HG03066 (cell line): ENCODE results near the gene BMS1.
"Not testable (repeated sequence)": the region's sequence is repeated elsewhere in the genome, so short reads cannot be mapped to it uniquely, and the experiment has no call there.

Experiments
- ATAC-seq: cut with Tn5 transposase; IDR thresholded peaks from one replicate; pipeline ENCODE4 v1.9.1; 2021; ENCODE audit warnings: low read depth; ENCODE audit not compliant: unreplicated experiment

BMS1 gene

DNA sequence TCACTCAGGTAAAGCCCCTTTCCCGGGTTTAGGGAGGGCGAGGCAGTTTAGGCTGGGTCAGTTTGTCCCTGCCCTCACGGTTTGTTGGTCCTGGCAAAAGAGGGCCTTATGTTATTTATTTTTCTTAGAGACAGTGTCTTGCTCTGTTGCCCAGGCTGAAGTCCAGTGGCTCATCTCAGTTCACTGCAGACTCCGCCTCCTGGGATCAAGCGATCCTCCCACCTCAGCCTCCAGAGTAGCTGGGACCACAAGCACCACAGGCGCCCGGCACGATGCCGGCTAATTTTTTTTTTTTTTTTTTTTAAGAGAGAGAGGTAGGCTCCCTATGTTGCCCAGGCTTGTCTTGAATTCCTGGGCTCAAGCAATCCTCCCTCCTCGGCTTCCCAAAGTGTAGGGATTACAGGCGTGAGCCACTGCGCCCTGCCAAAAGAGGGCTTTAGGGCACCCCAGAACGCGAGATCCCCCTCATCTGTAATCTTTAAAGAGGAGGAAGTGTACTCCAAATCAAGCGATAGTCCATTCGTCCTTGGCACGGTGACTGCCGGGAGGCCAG is 626 bp upstream of the BMS1 start:
- peak; percentile 7 for ATAC-seq

DNA sequence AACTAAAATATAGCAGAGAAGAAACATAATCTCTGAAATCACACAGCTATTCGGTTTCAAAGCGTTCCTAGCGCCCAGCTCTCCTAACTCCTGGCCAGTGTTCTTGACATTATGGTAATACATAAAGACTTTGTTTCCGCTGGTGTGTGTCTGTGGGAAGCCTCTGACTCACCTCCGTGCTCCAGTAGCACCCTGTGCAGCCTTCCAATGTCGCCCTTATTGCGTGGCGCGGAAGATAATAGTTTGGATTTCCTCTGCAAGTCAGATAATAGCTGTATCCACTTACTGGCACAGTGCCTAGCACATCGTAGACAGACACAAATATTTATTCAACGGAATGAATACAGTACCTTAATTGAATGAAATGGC is 570 bp downstream of the BMS1 start:
- ATAC-seq: no peak

DNA sequence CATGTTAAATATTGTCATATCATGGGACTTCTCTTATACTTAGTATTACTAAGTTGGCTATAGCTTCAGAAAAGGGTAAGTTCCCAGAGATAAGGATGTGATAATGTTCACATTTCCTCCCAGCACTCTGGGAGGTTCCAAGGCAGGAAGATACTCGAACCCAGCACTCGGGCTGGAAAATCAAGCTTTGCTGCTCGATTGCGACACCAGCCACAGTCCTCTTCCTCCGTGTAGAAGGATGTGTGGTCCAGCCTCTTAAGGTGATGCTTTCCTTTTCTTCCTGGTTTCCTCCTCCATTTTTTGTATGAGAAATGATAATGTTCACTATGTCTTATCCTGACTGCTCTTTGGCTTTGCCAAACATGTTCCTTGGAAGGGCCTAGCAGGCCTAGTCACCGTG is 3.2 kb downstream of the BMS1 start:
- no peak for ATAC-seq

DNA sequence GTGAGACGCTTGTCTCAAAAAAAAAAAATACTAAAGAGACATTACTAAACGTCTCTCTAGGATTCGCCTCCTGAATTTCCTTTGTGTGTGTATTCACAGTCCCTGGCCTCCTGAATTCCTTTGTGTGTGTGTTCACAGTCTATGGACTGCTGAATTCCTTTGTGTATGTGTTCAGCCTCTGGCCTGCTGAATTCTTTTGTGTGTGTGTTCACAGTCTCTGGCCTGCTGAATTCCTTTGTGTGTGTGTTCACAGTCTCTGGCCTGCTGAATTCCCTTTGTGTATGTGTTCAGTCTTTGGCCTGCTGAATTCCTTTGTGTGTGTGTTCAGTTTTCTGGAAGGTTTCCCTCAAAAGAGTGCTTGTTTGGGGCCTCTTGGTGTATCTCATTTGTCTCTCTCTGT is 8.2 kb downstream of the BMS1 start:
- no peak for ATAC-seq

DNA sequence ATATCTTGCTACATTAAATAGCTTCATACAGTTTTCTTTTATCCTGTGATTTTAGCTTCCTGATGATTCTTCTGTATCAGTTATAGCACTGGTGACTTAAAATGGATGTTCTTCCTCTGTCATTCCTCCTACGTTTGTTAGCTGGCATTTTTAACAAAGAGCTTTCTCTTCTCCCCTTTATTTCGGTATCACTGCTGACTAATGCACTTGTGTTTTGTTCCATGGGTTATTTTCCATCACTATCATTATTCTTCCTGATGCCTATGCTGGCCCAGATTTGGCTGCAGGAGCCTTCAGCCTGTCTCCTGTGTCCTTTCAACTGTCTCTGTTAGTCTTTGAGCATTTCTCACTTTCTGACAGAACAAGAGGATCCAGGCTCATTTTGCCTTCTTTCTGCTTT is 13.1 kb downstream of the BMS1 start:
- no peak for ATAC-seq

DNA sequence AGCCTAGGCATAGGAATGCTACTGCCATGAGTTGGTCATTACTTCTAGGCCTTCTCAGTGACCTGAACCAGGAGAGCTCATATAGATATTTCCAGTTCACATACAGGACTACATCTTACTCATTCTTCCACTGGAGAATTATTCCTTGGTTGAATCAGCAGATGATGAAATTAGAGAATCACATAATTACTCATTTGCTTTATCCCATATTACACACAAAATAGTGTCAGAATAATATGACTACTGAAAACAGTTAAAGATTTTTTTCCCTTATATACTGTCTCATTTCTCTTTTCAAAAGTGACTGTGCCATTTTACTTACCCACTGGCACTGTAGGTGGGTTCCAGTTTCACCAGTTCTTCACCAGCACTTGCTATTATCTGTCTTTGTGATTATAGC is 18.5 kb downstream of the BMS1 start:
- no peak for ATAC-seq

DNA sequence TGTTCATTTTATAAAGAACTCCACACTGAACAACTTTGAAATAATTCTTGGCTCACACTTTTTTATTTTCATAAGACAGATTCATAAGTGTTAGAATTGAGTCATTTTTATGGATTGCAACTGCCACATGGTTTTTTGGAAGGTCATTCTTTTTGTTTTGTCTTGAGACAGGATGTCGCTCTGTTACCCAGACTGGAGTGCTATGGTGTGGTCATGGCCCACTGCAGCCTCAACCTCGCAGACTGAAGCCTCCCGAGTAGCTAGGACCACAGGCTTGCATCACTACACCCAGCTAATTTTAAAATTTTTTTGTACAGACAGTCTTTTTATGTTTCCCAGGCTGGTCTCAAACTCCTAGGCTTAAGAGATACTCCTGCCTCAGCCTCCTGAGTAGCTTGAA is 20.3 kb downstream of the BMS1 start:
- no peak for ATAC-seq

DNA sequence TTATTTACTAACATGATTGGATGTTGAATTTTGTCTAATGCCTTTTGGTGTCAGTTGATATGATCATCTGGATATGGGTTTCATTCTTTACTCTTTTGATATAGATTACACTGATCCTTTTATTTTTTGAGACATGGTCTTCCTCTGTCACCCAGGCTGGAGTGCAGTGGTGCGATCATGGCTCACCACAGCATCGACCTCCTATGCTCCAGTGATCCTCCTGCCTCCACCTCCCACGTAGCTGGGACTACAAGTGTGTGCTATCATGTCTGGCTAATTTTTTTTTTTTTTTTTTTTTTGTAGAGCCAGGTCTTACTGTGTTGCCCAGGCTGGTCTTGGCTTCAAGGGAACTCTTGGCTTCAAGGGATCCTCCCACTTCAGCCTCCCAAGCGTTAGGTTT is 27.1 kb downstream of the BMS1 start:
- ATAC-seq: no peak

DNA sequence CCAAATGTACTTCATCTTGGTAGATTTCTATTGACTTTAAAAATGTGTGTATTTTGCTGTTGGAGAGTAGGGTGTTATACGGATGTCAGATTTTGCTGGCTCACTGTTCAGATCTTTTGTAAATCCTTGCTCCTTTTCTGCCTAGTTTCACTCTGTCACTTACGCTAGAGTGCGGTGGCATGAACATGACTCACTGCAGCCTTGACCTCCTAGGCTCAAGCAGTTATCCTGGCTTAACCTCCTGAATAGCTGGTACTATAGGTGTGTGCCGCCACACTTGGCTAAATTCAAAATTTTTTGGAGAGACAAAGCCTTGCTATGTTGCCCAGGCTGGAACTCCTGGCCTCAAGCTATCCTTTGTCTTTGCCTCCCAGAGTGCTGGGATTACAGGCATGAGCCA is 29.4 kb downstream of the BMS1 start:
- no peak for ATAC-seq

DNA sequence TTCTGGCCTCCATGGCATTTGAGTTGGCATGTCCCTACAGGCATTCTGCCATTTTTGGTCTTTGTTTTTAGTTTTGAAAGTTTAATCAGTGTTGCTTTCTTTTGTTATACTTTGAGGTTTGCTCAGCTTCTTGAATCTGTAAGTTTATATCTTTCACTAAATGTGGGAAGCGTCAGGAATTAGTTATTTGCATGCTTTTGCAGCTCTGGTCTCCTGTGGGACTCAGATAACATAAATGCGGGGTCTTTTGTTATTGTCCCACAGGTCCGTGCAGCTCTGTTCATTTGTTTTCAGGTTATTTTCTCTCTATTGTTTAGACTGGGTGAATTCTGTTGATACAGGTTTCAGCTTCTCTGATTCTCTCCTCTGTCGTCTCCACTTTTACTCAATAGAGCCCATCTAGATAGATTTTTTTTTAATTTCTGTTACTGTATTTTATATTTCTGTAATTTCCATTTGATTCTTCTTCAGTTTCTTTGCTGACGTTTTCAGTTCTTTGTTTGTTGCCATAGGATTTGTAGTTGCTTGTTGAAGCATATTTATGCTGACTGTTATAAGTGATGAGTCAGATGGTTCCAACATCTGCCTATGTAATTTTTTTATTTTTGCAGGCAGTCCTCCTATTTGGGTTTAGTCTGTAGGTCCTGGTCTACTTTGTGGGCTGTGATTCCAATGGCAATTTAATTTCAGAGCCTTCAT is 31.5 kb downstream of the BMS1 start:
- not testable (repeated sequence) for ATAC-seq

DNA sequence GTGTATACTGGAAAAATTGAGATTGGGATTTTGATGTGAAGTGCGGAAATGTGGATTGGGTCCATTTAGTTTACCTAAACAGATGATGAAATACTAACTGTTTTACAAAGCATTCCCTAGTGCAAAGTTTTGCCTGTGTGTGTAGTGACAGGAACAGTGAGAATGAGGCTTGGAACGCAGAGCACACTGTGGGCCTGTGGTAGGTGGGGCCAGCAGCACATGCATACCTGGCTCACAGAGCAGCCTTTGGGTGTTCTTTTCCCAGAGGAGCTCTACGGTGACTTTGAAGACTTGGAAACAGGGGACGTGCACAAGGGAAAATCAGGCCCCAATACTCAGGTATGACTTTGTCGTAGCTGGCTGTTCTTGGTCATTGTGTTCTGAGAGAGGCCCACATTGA is 33.7 kb downstream of the BMS1 start:
- not testable (repeated sequence) for ATAC-seq

DNA sequence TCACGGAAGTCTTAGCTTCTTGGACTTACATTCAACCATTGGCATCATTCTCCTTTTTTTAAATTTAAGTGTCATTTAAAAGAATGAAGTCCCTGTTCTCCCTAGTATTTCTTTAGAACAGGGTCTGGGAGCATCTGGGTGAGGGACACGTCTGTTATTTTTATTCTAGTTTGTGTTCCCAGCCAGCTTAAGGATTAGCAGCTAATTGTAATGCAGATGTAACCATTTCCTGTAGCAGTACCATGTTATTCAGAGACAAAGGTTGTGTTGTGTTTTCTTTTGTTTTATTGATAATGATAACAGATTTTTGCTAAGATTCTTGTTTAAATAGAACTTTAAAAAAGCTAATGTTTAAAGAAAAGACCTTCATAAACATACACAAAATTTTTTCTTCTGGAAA is 34.3 kb downstream of the BMS1 start:
- no peak for ATAC-seq

DNA sequence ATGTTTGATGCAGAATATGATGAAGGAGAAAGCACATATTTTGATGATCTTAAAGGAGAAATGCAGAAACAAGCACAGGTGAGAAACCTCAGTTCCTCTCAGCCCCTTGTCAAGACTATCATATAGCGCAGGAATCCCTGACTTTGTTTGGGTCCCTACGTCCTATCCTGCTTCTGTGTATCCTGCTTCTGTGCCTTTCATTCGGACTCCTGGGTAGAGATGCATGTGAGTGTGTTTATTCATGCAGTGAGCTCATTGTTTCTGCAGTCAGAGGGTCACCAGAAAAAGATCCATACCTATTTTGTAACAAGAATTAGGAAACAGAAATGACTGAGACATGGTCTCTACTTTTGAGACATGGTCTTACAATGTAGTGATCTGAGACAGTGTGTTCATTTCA is 34.8 kb downstream of the BMS1 start:
- ATAC-seq: not testable (repeated sequence)

DNA sequence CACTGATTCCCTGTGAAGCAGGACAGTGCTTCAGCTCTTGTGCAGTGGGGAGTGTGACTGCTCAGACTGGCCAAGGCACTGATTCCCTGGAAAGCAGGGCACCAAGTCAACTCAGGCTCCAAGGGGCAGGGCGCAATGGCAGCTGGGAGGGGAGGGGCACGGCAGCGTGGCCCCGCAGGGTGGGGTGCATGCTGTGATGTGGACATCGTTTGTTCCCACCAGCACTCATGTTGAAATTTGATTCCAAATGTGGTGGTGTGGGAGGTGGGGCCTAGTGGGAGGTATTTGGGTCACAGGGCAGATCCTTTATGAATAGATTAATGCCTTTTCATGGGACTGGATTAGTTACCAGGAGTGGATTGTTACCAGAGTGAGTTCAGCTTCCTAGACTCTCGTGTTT is 44.2 kb downstream of the BMS1 start:
- ATAC-seq: not testable (repeated sequence)

DNA sequence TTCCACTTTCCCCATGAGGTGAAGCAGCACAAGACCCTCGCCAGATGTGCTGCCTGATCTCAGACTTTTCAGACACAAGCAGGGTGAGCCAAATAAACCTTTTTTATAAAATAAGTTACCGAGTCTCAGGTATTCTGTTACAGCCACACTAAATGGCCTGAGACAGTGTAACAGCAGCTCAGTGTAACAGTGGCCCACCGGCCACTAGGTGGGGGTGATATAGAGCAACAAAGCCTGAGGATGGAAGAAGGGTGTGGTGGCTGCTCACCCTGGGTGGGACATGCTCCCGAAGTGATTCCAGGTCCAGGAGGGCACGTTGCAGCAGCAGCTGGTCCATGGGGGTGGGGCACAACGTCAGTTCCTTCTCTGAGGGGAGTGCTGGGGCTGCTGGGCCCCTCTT is 44.6 kb downstream of the BMS1 start:
- no peak for ATAC-seq

DNA sequence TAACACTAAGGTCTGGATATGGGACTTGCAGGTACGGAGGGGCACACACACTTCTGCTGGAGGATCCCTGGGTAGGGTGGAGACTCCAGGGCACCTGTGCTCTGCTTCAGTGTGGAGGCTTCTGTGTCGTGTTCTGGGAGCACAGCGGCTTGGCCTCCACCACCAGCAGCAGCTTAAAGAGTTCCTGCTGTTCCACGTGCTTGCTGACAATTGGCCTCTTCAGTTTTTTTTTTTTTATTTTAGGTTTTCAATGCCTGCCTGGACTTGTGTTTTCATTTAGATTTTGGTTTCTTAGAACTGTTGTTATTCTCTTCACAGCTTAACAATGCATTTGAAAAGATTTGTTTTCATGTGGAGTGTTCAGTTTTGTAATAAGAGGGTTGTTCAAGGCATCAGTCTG is 45.8 kb downstream of the BMS1 start:
- ATAC-seq: not testable (repeated sequence)

DNA sequence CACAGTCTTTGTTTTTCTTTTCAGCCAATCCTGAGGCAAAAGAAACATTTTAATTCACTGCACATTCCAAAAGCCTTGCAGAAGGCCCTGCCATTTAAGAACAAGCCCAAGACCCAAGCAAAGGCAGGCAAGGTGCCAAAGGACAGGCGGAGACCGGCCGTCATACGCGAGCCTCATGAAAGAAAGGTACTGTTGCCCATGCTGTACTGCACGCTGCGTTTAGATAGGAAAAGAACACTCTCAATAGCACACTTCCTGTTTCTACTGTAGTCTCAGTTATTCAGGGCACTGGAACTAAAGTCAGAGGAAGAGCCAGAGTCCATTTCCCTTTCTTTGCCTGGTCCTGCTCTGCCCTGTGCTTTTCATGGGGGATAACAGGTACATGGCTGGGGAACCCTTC is 47.6 kb downstream of the BMS1 start:
- ATAC-seq: no peak

DNA sequence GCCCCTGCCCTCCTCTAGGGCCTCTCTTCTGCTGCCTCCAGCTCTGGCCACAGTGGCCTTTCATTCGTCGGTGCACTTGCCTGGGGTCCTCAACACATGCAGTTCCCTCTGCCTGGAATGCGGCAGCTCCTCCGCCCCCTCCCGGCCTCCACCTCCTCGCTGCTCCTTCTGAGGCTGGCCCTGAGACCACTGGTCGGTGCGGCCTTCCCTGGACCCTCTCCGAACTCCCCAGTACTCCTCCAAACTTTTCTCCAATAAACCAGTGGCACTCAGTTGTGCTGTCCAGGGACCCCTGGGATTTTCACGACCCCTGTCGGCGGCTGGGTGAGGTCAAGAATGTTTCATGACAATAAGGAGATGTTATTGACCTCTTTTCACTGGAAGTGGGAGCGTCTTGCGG is 53.5 kb downstream of the BMS1 start:
- ATAC-seq: no peak

DNA sequence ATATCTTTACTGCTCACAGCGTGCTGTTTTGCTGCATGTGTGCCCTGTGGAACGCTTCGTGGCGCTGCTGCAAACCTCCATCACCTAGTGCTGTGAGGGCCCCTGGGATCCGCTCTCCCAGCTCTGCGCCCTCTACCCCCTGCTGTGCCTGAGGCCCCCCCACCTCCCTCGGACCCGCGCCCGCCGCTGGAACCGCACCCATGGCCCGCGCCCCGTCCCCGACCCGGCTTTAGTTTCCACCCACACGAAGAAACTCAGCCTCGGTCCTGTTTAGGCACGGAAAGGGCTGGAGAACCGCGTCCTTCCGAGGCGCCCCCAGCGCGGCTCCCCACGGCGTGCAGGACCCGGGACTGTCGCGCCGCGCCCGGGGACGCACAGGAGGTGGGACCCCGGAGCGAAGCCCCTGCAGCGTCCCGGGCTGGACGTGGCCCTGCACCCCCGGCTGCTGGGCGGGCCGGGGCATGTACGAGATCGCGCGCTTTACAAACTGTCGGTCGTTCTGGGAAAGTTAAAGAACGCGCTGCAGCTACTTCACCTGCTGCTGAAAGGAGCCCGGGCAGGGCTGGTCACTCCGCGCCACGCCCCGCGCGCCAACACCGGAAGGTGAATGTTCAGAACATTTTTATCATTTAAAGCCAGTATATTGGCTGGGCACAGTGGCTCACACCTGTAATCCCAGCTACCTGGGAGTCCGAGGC is 54.3 kb downstream of the BMS1 start:
- ATAC-seq: no peak

DNA sequence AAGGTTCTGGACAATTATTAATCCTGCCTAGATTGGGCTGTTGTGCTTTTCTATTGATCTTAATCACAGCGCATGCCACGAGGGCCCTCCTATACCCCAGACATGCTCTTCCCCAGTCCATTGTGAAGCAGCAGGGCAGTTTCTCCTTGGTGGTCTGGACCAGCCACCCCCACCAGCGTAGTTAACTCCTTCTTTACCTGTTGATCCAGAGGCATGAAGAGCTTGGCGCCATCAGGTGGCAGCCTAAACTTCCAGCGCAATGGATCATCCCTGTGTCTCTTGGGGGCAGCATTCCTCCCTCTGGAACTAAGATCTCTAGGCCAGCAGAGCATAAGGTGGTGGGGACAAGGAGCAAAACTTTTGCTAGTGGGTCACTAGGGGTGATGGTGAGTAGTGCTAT is 62.2 kb downstream of the BMS1 start:
- not testable (repeated sequence) for ATAC-seq

DNA sequence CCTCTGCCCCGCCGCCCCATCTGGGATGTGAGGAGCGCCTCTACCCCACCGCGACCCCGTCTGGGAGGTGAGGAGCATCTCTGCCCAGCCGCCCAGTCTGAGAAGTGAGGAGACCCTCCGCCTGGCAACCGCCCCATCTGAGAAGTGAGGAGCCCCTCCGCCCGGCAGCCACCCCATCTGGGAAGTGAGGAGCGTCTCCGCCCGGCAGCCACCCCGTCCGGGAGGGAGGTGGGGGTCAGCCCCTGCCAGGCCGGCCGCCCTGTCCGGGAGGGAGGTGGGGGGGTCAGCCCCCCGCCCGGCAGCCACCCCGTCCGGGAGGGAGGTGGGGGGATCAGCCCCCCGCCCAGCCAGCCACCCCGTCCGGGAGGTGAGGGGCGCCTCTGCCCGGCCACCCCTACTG is 64.7 kb downstream of the BMS1 start:
- not testable (repeated sequence) for ATAC-seq

DNA sequence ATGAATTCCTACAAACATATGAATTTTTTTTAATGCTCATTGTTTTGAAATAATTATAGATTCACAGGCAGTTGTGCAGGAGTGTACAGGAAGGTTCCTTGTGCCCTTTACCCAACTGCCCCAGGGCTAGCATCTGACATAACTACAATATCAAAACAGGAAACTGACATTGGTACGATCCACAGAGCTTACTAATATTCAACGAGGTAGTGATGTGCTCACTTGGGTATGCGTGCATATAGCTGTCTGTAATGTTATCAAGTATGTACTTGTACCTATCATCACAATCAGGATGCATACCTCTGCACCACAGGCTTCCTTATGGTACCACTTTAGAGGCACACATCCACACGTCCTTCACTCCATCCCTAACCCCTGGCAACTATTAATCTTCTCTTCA is 68.3 kb downstream of the BMS1 start:
- no peak for ATAC-seq
